ENCODE results near the gene PELI2.

Gene PELI2

GRCh38 chr14:56208520-56208919, 90.3 kb downstream of the PELI2 start:
- no peak for DNase-seq

- no peak for DNase-seq
Observed at GRCh38 chr14:56210571-56210970, 92.4 kb downstream of the PELI2 start.

- DNase-seq, result no peak
Observed at GRCh38 chr14:56211084-56211483, 92.9 kb downstream of the PELI2 start.

- DNase-seq, result no peak
Observed at GRCh38 chr14:56211844-56212243, 93.6 kb downstream of the PELI2 start.

- DNase-seq, result no peak
Observed at GRCh38 chr14:56212521-56212920, 94.3 kb downstream of the PELI2 start.

- DNase-seq, result no peak
Observed at GRCh38 chr14:56213306-56213705, 95.1 kb downstream of the PELI2 start.

- no peak for DNase-seq
Observed at GRCh38 chr14:56215180-56215579, 97.0 kb downstream of the PELI2 start.

- no peak for DNase-seq
Observed at GRCh38 chr14:56216626-56217379, 98.6 kb downstream of the PELI2 start.

GRCh38 chr14:56217380-56218045, 99.3 kb downstream of the PELI2 start:
- DNase-seq, result no peak

- DNase-seq, result no peak
Observed at GRCh38 chr14:56219666-56220413, 101.6 kb downstream of the PELI2 start.

- no peak for DNase-seq
Observed at GRCh38 chr14:56221382-56222128, 103.3 kb downstream of the PELI2 start.

GRCh38 chr14:56224229-56224628, 106.0 kb downstream of the PELI2 start:
- no peak for DNase-seq

GRCh38 chr14:56224691-56225681, 106.8 kb downstream of the PELI2 start:
- no peak for DNase-seq

GRCh38 chr14:56235388-56235787, 117.2 kb downstream of the PELI2 start:
- no peak for DNase-seq

- no peak for DNase-seq
Observed at GRCh38 chr14:56237398-56237797, 119.2 kb downstream of the PELI2 start.

GRCh38 chr14:56241461-56241860, 123.2 kb downstream of the PELI2 start:
- no peak for DNase-seq

GRCh38 chr14:56243110-56243509, 124.9 kb downstream of the PELI2 start:
- no peak for DNase-seq

- DNase-seq, result no peak
Observed at GRCh38 chr14:56244138-56244789, 126.1 kb downstream of the PELI2 start.

GRCh38 chr14:56247495-56248200, 129.4 kb downstream of the PELI2 start:
- no peak for DNase-seq

GRCh38 chr14:56248442-56248841, 130.2 kb downstream of the PELI2 start:
- DNase-seq, result no peak

GRCh38 chr14:56261046-56261445, 142.8 kb downstream of the PELI2 start:
- no peak for DNase-seq
